Hematopoietic multipotent progenitor cell treated with erythropoietin and hydrocortisone succinate and interleukin-3 and kit ligand, for 4 days (in vitro differentiated cells): ENCODE measurements around the gene UCP3.

ENCODE experiments used
- DNase-seq: peaks from one replicate; pipeline ENCODE4 v3.0.0-alpha.2; 2015

The UCP3 gene

DNA sequence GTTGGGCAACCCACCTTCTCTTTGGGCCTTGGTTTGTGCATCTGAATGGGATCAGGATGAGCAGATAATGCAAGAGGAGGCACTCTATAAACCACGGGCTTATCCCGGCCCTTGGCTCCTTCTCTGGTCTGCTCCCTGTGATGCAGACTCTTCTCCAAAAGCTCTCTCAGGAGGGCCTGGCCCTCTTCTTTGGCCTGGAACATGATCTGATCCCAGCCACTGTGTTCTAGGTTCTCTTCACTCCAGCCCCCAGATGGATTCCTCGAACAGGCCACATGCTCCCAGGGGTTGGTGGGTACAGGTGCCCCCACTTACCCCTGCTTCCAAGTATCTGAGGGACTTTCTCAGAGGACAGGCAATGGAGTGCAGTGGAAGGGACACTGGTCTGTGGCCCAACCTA, 8.7 kb upstream of the UCP3 start:
- no peak for DNase-seq

DNA sequence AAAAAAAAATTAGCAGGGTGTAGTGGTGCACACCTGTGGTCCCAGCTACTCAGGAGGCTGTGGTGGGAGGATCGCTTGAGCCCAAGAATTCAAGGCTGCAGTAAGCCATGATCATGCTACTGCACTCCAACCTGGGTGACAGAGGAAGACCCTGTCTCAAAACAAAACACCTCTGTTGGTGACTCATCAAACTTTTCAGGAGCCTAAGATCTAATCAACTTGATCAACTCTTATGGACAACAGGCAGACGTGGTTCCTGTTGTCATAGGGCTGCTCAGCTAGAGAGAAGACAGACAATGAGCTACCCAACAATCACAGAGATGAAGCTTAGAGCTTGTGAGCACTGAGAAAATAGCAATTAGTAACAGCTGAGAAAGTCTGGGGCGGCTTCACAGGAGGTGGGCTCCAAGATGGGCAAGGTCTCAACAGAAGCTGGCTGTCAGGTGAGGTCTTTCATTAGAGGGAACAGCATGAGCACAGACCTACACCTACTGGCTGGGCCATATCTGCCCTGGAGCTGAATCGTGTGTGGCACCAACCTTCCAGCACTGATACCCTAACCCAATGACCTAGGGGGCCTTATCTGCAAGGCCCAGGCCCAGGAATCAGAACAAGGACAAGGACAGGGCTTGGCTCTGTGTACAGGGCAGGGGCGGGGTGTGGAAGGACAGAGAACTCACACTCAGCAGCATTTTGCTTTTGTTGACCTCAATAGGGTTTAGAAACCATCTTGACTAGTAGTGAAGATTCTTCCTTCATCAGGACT, 7.2 kb upstream of the UCP3 start:
- peak; percentile 90 for DNase-seq

- peak; percentile 32 for DNase-seq
Observed at GRCh38 chr11:74014880-74015279, 6.0 kb upstream of the UCP3 start.

GRCh38 chr11:74013141-74013540, 4.3 kb upstream of the UCP3 start:
- DNase-seq, result no peak

DNA sequence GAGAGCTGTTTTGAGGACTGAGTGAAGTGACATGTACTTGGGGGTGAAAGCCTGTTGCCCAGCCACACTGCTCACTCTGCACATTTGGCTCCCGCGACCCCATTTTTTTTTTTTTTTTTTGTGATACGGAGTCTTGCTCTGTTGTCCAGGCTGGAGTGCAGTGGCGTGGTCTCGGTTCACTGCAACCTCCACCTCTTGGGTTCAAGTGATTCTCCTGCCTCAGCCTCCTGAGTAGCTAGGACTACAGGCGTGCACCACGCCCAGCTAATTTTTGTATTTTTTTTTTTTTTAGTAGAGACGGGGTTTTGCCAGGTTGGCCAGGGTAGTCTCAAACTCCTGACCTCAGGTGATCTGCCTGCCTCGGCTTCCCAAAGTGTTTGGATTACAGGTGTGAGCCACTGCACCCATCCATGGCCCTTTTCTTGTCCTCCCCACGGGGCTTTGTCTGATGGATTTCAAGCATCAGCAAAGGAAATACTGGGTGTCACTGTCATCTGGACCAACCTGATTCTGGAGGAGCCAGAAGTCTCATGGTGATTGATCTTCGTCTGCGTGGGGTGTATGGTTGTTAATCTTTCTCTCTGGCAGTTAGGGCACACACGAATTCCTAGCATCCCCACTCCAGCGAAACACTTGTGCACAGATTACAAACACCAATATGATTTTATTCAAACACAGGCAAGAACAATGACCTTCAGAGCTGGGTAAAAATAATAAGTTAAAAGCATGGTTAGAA, 3.4 kb upstream of the UCP3 start:
- DNase-seq, result no peak

DNA sequence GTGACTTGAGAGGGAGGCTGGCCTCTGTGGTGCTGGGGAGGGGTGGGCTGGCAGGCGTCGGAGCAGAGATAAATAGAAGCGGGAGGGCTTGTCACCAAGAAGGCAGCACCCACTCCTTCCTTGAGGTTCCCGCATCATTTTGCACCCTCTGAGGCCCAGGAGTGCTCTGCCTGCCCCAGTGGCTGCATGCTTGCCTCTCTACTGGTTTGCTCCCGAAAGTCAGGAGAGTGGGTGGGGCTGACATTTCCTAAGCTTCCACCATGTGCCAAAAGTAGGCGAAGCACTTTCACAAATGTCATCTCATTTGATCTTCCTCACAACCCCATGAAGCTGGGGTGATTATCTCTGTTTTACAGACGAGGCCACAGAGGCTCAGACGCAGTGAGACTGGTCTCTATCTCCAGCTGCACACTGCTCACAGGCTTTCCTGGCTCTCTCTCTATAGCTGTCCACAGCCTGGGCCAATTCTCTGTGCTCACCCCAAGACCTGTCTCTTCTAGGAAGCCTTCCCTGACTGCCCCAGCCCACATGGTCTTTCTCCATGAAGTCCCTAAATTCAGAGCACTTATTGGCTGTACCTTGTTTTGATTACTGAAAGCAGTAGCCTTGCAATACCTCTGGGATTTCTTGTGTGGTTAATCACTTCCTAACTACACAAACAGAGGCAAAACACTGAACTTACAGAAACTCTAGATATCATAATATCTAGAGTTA, 2.6 kb upstream of the UCP3 start:
- peak; percentile 98 for DNase-seq

DNA sequence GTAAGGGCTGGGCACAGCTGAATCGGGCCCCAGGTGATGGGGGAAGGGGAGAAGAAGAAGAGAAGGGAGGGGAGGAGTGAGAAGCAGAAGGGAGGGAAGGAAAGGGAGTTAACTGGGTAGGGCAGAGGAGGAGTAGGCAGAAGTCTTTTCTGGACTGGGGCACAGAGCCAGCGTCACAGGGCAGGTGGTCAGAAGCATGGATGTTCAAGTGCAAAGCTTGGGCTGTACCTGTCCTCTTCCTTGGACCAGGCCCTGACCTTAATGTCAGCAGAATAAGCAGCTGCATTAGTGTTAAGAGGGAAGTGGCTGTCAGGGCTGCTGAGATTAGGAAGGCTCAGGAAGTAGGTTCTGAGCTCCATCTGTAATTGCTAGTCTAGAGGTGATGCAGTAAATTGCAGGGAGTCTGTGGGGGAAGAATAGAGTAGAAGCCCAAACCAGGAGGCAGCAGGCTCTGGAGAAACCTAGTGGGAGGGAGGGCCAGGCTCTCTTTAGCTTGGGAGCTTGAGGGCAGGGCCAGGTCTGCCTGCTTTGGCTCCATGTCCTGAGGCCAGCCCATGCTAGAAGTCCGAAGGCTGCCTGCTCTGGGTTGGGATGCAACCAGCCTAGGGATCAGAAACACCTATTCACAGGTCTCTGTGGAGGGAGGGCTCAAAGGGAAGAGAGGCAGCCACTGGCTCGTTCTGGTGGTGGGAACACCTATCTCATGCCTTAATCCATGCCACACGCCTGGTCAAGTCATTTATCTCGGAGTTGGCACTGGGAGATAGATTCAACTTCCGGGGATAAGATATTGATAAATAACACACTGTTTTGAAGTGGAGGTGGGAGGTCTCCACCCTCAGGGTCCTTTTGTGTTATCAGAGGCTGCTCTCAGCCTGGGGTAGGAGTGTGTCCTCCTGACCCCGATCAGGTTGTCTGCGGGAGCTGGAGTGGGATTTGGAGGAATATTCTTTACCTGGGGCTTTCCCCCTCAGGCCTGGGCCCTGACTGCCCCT, 1.7 kb upstream of the UCP3 start:
- peak; percentile 59 for DNase-seq

GRCh38 chr11:74009675-74010305, 905 bp upstream of the UCP3 start:
- DNase-seq, result peak; percentile 42

DNA sequence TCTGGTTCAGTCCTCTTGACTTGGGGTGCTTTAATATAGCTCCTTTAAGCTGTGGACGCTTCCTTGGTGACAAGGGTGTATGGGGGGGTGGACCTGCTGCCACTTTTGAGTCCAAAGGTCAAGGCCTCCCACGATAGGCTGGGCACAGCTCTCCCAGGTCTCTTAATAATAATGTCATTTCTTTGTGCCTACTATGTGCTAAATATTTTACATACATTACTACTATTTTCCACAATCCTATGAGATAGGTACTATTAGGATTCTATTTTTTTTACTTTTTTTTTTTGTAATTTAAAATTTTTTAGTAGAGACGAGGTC, 304 bp upstream of the UCP3 start:
- DNase-seq, result no peak

DNA sequence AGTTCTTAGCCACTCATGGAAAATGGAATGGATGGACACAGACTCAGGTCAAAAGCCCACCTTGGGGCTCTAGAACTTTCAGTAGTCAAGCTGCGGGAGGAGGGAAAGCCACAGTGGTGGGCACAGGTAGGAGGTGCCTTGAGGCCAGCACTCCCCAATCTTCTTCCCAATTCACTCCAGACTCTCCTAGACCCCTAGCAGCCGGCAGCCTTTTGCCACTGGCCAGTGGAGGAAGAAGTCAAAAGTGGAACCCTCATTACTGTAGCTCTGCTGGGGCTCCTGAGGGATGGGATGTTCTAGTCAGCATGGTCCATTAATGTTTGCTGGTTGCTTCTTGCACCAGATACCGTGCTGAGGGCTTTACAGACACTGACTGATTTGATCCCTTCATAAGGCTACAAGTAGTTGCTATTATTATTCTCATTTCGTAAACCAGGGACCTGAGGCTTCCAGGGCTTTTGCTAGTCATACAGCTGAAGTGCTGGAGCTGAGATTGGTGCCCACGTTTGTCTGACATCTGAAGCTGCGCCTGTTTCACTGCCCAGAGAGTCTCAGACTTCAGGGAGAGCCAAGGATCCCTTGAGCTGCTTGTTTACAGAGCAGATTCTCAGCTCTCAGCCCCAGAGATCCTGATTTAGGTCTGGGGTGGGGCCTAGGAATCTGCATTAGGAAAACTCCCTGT, 1.1 kb downstream of the UCP3 start:
- no peak for DNase-seq

- DNase-seq, result no peak
Observed at GRCh38 chr11:74006743-74007304, 2.1 kb downstream of the UCP3 start.

DNA sequence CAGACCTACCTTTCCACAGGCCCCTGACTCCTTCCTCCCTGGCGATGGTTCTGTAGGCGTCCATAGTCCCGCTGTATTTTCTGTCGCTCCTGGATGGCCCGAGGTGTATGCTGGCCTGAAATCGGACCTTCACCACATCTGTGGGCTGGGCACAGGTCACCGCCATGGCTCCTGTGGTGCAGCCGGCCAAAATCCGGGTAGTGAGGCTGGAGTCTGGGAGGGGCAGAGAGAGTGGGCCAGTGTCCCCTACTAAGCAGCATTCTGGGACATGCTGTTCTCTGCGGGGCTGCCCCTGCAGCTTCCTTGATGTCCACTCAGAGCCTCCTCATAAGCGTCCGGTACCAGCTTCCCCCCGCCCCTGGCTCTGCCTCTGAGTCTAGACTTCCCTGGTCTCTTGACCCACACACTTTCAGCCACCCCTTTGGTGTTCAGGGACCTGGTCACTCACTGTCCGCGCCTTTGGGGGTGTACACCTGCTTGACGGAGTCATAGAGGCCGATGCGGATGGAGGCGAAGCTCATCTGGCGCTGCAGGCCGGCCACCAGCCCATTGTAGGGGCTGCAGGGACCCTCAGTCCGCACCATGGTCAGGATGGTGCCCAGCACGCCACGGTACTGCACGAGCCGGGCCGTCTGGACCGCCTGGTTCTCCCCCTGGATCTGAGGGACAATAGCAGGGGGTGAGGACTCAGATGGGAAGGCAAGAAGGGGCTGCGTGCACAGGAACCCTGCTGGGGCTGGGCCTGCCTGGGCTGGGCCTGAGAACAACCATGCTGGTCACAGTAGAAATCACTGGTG, 3.0 kb downstream of the UCP3 start:
- no peak for DNase-seq

- DNase-seq, result peak; percentile 87
Observed at GRCh38 chr11:74004759-74005615, 3.9 kb downstream of the UCP3 start.

DNA sequence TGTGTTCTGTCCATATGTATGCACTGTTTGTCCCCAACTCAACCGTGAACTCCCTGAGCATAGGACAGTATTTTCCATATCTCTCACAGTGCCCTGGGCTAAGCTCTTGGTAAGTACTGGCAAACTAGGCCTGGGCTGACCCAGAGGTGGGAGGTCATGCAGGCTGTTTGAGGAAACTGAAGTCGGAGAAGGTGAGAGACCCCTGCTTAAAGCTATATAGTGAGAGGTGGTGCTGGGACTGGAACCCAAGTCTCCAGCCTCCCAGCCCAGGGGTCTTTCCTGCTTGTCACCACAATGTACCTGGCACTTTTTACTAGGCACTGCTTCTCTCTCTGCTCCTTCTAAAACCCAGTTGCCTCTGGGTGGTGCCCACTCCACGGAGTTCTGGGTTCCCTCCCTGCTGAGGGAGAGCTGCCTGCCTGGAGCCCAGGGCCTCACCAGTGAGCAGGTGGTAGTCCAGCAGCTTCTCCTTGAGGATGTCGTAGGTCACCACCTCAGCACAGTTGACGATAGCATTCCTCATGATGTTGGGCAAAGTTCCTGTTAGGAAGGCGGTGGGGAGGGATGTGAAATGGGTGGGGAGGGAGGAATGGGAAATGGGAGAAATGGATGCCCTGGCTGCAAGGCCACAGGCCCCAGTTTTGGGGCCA, 4.7 kb downstream of the UCP3 start:
- DNase-seq, result no peak

DNA sequence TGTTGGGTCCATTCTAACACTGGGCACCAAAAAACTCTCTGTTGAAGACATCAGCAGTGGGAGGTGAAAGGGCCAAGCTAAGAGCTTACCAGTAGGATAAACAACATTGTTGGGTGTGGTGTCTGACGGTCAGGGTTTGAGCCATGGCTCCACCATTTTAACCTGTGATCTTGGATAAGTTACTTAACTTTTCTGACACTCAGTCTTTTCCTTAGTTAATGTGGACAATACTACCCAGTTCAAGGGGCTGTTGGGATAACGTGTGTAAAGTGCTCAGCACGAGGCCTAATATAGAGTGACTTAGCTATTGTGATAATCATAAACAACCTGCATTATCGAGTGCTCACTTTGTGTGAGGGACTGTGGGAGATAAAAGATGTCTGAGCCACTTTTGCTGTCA, 6.1 kb downstream of the UCP3 start:
- no peak for DNase-seq

DNA sequence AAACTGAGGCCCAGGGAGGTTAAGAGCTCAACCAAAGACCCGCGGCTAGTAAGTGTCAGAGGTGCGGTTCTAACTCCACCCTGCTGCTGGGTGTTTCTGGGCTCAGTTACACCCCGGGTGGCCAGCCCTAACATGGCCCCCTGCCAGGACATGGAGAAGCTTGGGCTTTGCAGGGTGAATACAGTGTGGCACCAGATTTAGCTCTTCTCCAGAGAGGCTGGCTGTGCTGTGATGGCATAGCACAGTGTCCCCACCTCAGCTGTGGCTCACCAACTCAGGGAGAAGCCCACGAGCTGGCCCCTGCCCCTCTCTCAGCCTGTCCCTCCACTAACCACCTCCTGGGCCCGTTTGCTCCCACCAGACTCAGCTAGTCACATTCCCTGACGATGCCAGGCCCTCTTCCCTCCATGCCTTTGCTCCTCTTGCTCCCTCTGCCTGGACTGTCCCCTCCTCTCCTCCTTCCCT, 7.0 kb downstream of the UCP3 start:
- peak; percentile 55 for DNase-seq

DNA sequence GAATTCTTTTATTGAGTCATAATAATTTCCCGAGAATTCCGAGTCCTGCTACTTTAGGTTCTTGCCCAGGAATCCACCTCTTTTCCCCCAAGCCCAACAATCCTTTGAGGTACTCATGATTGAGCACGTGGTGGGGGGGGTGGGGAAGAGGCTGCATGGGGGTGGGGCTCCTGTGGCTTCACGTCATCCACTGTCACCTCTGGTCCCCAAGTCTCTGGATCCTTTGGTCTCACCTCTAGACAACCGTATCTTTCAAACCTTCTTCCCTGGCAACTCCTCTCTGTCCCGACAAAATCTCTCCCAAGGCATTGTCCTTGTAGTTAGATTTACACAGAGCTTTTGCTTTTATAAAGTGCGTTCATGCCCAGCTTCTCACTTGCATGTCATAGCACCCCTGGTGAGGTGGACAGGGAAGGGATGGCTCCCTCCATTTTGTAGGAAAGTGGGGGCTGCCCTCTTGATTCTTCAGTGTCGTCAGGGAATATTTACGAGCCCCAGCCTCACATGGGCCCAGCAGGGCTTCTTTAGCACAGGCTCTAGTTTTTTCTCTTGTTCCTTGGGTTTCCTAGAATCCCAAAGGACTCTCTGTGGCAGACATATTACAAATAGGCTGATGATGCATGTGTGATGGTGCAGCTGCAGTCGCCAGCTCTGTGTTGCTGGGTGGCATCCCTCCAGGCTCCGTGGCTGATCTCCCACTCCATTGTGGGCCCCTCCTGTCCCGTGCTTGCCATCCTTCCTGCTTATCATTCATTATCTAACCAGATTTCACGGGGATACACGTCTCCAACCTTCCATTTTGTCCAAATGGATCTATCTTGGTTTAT, 8.4 kb downstream of the UCP3 start:
- DNase-seq, result no peak
